GM23248 (cell line): Measurements from ENCODE around the gene FJX1. TPM values are rescaled to one million over a fixed set of nuclear protein-coding genes. Genes with fewer than 3 reads are reported as not detected.

Experiments used
- DNase-seq: peaks from one replicate; pipeline ENCODE4 v3.0.0-alpha.2; 2015
- H2AFZ ChIP-seq: fragments of 200-600 bp; sonication (generic); 2 replicates; pipeline ENCODE4 v1.6.1; 2016; ENCODE audit warnings: antibody characterized with exemption
- H3F3A ChIP-seq: fragments of 200-600 bp; sonication (generic); 2 replicates; pipeline ENCODE4 v1.6.1; 2016; ENCODE audit warnings: mild to moderate bottlenecking, antibody characterized with exemption, mixed run types; ENCODE audit not compliant: insufficient read depth
- H3K27ac ChIP-seq: fragments of 200-600 bp; sonication (generic); 2 replicates; pipeline ENCODE4 v1.5.1; 2016; ENCODE audit warnings: mild to moderate bottlenecking
- H3K27me3 ChIP-seq: fragments of 200-600 bp; sonication (generic); replicated peaks from 2 replicates; pipeline ENCODE4 v1.6.1; 2016; ENCODE audit warnings: mild to moderate bottlenecking; ENCODE audit not compliant: insufficient read depth
- H3K36me3 ChIP-seq: fragments of 200-600 bp; sonication (generic); 2 replicates; pipeline ENCODE4 v1.6.1; 2016; ENCODE audit warnings: low read depth, mild to moderate bottlenecking
- H3K4me1 ChIP-seq: fragments of 200-600 bp; sonication (generic); 2 replicates; pipeline ENCODE4 v1.6.1; 2016; ENCODE audit warnings: mild to moderate bottlenecking; ENCODE audit not compliant: insufficient read depth
- H3K4me2 ChIP-seq: fragments of 200-600 bp; sonication (generic); one replicate; pipeline ENCODE4 v1.6.1; 2016; ENCODE audit warnings: mild to moderate bottlenecking; ENCODE audit not compliant: unreplicated experiment
- H3K4me3 ChIP-seq: fragments of 200-600 bp; sonication (generic); 2 replicates; pipeline ENCODE4 v1.5.1; 2016; ENCODE audit warnings: mild to moderate bottlenecking
- H3K79me2 ChIP-seq: fragments of 200-600 bp; sonication (generic); 2 replicates; pipeline ENCODE4 v1.6.1; 2016; ENCODE audit warnings: mild to moderate bottlenecking; ENCODE audit not compliant: insufficient read depth
- H3K9ac ChIP-seq: fragments of 200-600 bp; sonication (generic); 2 replicates; pipeline ENCODE4 v1.6.1; 2016; ENCODE audit warnings: mild to moderate bottlenecking
- H3K9me2 ChIP-seq: fragments of 200-600 bp; sonication (generic); 2 replicates; pipeline ENCODE4 v1.6.1; 2016; ENCODE audit warnings: mixed run types, mild to moderate bottlenecking, moderate library complexity; ENCODE audit not compliant: insufficient read depth
- H3K9me3 ChIP-seq: fragments of 200-600 bp; sonication (generic); one replicate; pipeline ENCODE4 v1.6.1; 2017; ENCODE audit warnings: low read depth
- H4K20me1 ChIP-seq: fragments of 200-600 bp; sonication (generic); 2 replicates; pipeline ENCODE4 v1.6.0; 2016; ENCODE audit not compliant: insufficient read depth
- EZH2 ChIP-seq: fragments of 200-600 bp; sonication (generic); IDR thresholded peaks from 2 replicates; pipeline ENCODE4 v1.6.1; 2018; ENCODE audit warnings: antibody characterized with exemption, mild to moderate bottlenecking; ENCODE audit not compliant: insufficient read depth, poor library complexity, severe bottlenecking
- EZH2phosphoT487 ChIP-seq: fragments of 200-600 bp; sonication (generic); IDR thresholded peaks from 2 replicates; pipeline ENCODE4 v1.6.1; 2018; ENCODE audit warnings: antibody characterized with exemption, moderate library complexity, mild to moderate bottlenecking, low read depth; ENCODE audit not compliant: insufficient read depth
- WGBS, 2 experiments: methylation state at CpG; one replicate each; pipeline ENCODE4 v1.1.6; 2015 to 2017; ENCODE audit warnings: low lambda C conversion rate in 2 of 2, low coverage in 1 of 2; ENCODE audit errors: missing lambda C conversion rate in 2 of 2; 5-methylcytosine and 5-hydroxymethylcytosine counted together
- in situ Hi-C: fragments of 300-500 bp; cut with MboI; formaldehyde crosslinking; loops from 2 replicates; pipeline ENCODE4 v1.15.0; 2020
- polyA plus RNA-seq: library from polyadenylated mRNA; unstranded; fragments of >200 nt; fragmentation: Nextera tagmentation; extraction: Ambion mirVana; gene quantifications from 2 replicates; pipeline ENCODE4 v1.2.1, GENCODE V29; 2016
- total RNA-seq: library from RNA; depleted of rRNA; stranded (reverse); fragments of >200 nt; shearing (Covaris generic); gene quantifications from 2 replicates; pipeline ENCODE4 v1.2.3, GENCODE V29; 2014

Gene FJX1
- total and polyA plus RNA-seq, 2 experiments from 2014 or later: 12.4 to 37.0 TPM

GRCh38 chr11:35602160-35602793 lies 16.0 kb upstream of the FJX1 start:
- H3K4me2 ChIP-seq: no peak overlapping the region
- no peak overlapping the region for H3K9ac ChIP-seq
- no peak for TF ChIP-seq EZH2phosphoT487
- TF ChIP-seq EZH2: no peak
- H4K20me1 ChIP-seq: no peaks in the 10 kb centered on the region
- WGBS, 2 experiments: 80 to 87% methylated on average over 5 of the region's 5 CpGs
- DNase-seq: no peak
- no peak overlapping the region for H2AFZ ChIP-seq
- H3K9me3 ChIP-seq: no peaks in the 10 kb centered on the region
- H3K27me3 ChIP-seq: no peaks in the 10 kb centered on the region
- in situ Hi-C loops: loop anchor here (10.0 to 25.0 kb wide), 2 partner anchors 57 to 535 kb away; no protein-coding TSS in a partner anchor
- H3K36me3 ChIP-seq: no peaks in the 10 kb centered on the region
- peaks cover 11% of the 10 kb centered on the region for H3K4me1 ChIP-seq
- no peaks in the 10 kb centered on the region for H3K9me2 ChIP-seq
- H3F3A ChIP-seq: no peaks in the 10 kb centered on the region
- no peak overlapping the region for H3K4me3 ChIP-seq
- H3K27ac ChIP-seq: no peak overlapping the region
- H3K79me2 ChIP-seq: no peaks in the 10 kb centered on the region

- in situ Hi-C loops: loop anchor here (10.0 to 25.0 kb wide), 2 partner anchors 58 to 534 kb away; no protein-coding TSS in a partner anchor
These were observed 15.3 kb upstream of the FJX1 start for GRCh38 chr11:35602979-35603378.

DNA sequence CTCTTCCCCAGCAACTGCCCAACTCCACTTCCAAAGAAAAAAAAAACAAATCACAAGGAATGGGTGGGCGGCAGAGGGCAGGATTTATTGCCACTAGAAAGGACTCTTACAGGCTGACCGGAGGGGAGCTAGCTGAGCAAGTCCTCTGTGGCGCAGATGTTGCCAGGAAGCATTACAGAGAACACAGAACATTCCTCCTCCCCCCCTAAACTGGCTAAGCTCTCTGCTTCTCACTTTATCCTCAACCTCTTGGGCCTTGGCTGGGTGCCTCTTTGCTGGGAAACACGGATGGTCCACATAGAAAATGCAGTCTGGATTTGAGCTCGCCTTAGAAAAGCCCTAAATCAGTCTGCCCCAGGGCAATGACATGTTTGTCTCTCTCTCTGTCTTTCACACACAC lies 12.6 kb upstream of the FJX1 start:
- Histone ChIP-seq H3K27ac (no peak overlapping the region), H3K4me1 (peaks cover 11% of the 10 kb centered on the region), H3K36me3 (no peaks in the 10 kb centered on the region), H3K4me2 (peak overlapping the region; percentile 7), H3K27me3 (no peaks in the 10 kb centered on the region), H3K9me2 (no peaks in the 10 kb centered on the region), H3K79me2 (no peaks in the 10 kb centered on the region), H2AFZ (no peak overlapping the region), H3K9ac (no peak overlapping the region), H3K4me3 (no peak overlapping the region), H3K9me3 (no peaks in the 10 kb centered on the region), H3F3A (no peaks in the 10 kb centered on the region), H4K20me1 (no peaks in the 10 kb centered on the region)
- in situ Hi-C loops: loop anchor here (10.0 to 25.0 kb wide), 2 partner anchors 61 to 532 kb away; no protein-coding TSS in a partner anchor
- WGBS, 2 experiments: 33 to 38% methylated on average over 5 of the region's 5 CpGs
- TF ChIP-seq EZH2phosphoT487: no peak
- no peak for TF ChIP-seq EZH2
- peak; percentile 42 for DNase-seq

More at GRCh38 chr11:35602979-35603378, 15.3 kb upstream of the FJX1 start:
- no peak overlapping the region for H3K4me3 ChIP-seq
- 92 to 100% methylated on average over 3 of the region's 3 CpGs for WGBS, 2 experiments
- no peak for DNase-seq
- no peaks in the 10 kb centered on the region for H4K20me1 ChIP-seq
- H3K27me3 ChIP-seq: no peaks in the 10 kb centered on the region
- H2AFZ ChIP-seq: no peak overlapping the region
- no peak for TF ChIP-seq EZH2phosphoT487
- no peak for TF ChIP-seq EZH2
- peaks cover 11% of the 10 kb centered on the region for H3K4me1 ChIP-seq
- no peak overlapping the region for H3K4me2 ChIP-seq
- H3K79me2 ChIP-seq: no peaks in the 10 kb centered on the region
- no peaks in the 10 kb centered on the region for H3K9me3 ChIP-seq
- no peaks in the 10 kb centered on the region for H3K36me3 ChIP-seq
- H3K9ac ChIP-seq: no peak overlapping the region
- no peaks in the 10 kb centered on the region for H3K9me2 ChIP-seq
- no peaks in the 10 kb centered on the region for H3F3A ChIP-seq
- no peak overlapping the region for H3K27ac ChIP-seq

- in situ Hi-C loops: loop anchor here (10.0 to 25.0 kb wide), 2 partner anchors 61 to 531 kb away; no protein-coding TSS in a partner anchor
- no peak overlapping the region for H3K4me2 ChIP-seq
- 77 to 82% methylated on average over 5 of the region's 5 CpGs for WGBS, 2 experiments
- H3F3A ChIP-seq: no peaks in the 10 kb centered on the region
- no peak overlapping the region for H2AFZ ChIP-seq
- H3K4me3 ChIP-seq: no peak overlapping the region
- H3K79me2 ChIP-seq: no peaks in the 10 kb centered on the region
- H3K27me3 ChIP-seq: no peaks in the 10 kb centered on the region
- no peaks in the 10 kb centered on the region for H4K20me1 ChIP-seq
- H3K4me1 ChIP-seq: peaks cover 11% of the 10 kb centered on the region
- no peaks in the 10 kb centered on the region for H3K9me2 ChIP-seq
- H3K27ac ChIP-seq: no peak overlapping the region
- H3K9me3 ChIP-seq: no peaks in the 10 kb centered on the region
- no peak for DNase-seq
- H3K9ac ChIP-seq: no peak overlapping the region
- no peaks in the 10 kb centered on the region for H3K36me3 ChIP-seq
- TF ChIP-seq EZH2 (no peak), EZH2phosphoT487 (no peak)
These were observed 12.1 kb upstream of the FJX1 start for GRCh38 chr11:35606206-35606605.
